GM13976 (cell line): ENCODE data around the gene CPHXL.

Experiments used
- DNase-seq: peaks from one replicate; pipeline ENCODE4 v3.0.0; 2012; ENCODE audit warnings: low spot score
- CTCF ChIP-seq: IDR thresholded peaks from 2 replicates; pipeline ENCODE4 v1.5.1; 2012; ENCODE audit warnings: borderline replicate concordance, mild to moderate bottlenecking; ENCODE audit not compliant: insufficient read depth; ENCODE audit errors: extremely low read depth, missing control alignments, control extremely low read depth
- in situ Hi-C: fragments of 300-500 bp; cut with MboI; formaldehyde crosslinking; loops from one replicate; pipeline ENCODE4 v1.12.0; 2022; ENCODE audit warnings: low sequenced_read_pairs, mixed read lengths, inconsistent platforms; ENCODE audit not compliant: unreplicated experiment

CPHXL gene

GRCh38 chr16:75761108-75761507 lies 34.8 kb upstream of the CPHXL start:
- no peak for TF ChIP-seq CTCF
- in situ Hi-C loops: loop anchor here (10.0 to 25.0 kb wide), 3 partner anchors 116 to 549 kb away; partner anchors contain the start of genes CTRB1, CTRB2, KARS1 and TERF2IP
- DNase-seq: peak; percentile 35

GRCh38 chr16:75760018-75760519 lies 33.8 kb upstream of the CPHXL start:
- DNase-seq: no peak
- TF ChIP-seq CTCF: no peak
- in situ Hi-C loops: loop anchor here (10.0 to 25.0 kb wide), 3 partner anchors 115 to 548 kb away; partner anchors contain the start of genes CTRB1, CTRB2, KARS1 and TERF2IP

- no peak for DNase-seq
- no peak for TF ChIP-seq CTCF
- in situ Hi-C loops: loop anchor here (25.0 kb wide), 1 partner anchor 546 kb away; the partner anchor contains the start of genes CTRB1 and CTRB2
These were observed 31.9 kb upstream of the CPHXL start for GRCh38 chr16:75758215-75758614.

- no peak for TF ChIP-seq CTCF
- in situ Hi-C loops: loop anchor here (25.0 kb wide), 1 partner anchor 542 kb away; the partner anchor contains the start of genes CTRB1 and CTRB2
- no peak for DNase-seq
These were observed 27.9 kb upstream of the CPHXL start for GRCh38 chr16:75754141-75754540.

GRCh38 chr16:75750528-75750927 lies 24.2 kb upstream of the CPHXL start:
- in situ Hi-C loops: loop anchor here (25.0 kb wide), 1 partner anchor 538 kb away; the partner anchor contains the start of genes CTRB1 and CTRB2
- no peak for TF ChIP-seq CTCF
- no peak for DNase-seq

GRCh38 chr16:75746359-75746758 lies 20.1 kb upstream of the CPHXL start:
- in situ Hi-C loops: no loop called here
- no peak for TF ChIP-seq CTCF

More at GRCh38 chr16:75746359-75746758, 20.1 kb upstream of the CPHXL start:
- no peak for DNase-seq
